ENCODE results near the gene P2RX4. TPM values are rescaled to one million over a fixed set of nuclear protein-coding genes. Genes with fewer than 3 reads are reported as not detected.

P2RX4 gene
- total and polyA plus RNA-seq, 2 of the 8 experiments (the other 6 are each of a cell fraction or from before 2014, with no cell fraction given), result 9.5 to 12.2 TPM

DNA sequence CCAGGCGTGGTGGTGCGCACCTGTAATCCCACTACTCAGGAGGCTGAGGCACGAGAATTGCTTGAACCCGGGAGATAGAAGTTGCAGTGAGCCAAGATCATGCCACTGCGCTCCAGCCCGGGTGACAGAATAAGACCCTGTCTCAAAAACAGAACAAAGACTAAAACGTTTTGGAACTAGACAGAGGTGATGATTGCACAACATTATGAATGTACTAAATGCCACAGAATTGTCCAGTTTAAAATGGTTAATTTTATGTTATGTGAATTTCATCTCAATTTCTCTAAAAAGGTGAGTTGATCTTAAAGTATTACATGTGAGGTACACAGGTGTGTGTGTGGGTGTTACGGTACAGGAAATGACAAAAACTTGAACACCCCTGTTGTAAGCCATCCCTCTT lies 16.5 kb downstream of the P2RX4 start:
- FAIRE-seq (no peak), DNase-seq (ENCODE audit: low read depth in 1 of 2, low spot score in 2 of 2) (no peak)
- Histone ChIP-seq H2BK120ac (replicated peaks; ENCODE audit: low read depth, low read length) (no peak overlapping the region), H3K4me2 (ENCODE audit: insufficient read depth in 1 of 2, low read depth in 2 of 2, low read length in 2 of 2) (no peak overlapping the region), H2BK12ac (ENCODE audit: low read depth, low read length) (no peak overlapping the region), H3K79me2 (ENCODE audit: control insufficient read depth in 1 of 2, insufficient read depth in 2 of 2, low read length in 2 of 2) (no peaks in the 10 kb centered on the region), H3K4ac (replicated peaks; ENCODE audit: insufficient read length, low read depth, low read length) (no peak overlapping the region), H2BK5ac (ENCODE audit: low read depth, low read length) (no peak overlapping the region), H3K27ac (ENCODE audit: low read depth, low read length) (no peak overlapping the region), H3K23ac (ENCODE audit: insufficient read length) (no peak overlapping the region), H4K5ac (ENCODE audit: insufficient read length, low read depth, low read length) (no peak overlapping the region), H4K91ac (replicated peaks; ENCODE audit: insufficient read length, low read length) (no peak overlapping the region), H2BK20ac (ENCODE audit: low read length) (no peak overlapping the region), H2BK15ac (ENCODE audit: low read length) (no peak overlapping the region), H3K36me3 (ENCODE audit: control insufficient read depth in 2 of 4, insufficient read depth in 4 of 4, low read length in 3 of 4) (no peaks in the 10 kb centered on the region), H3K4me3 (ENCODE audit: extremely low read depth in 1 of 4, insufficient read depth in 2 of 4, low read depth in 3 of 4, low read length in 4 of 4) (no peak overlapping the region), H3K14ac (ENCODE audit: insufficient read length) (no peak overlapping the region), H2AFZ (ENCODE audit: low read length) (no peak overlapping the region), H4K20me1 (replicated peaks in 1 of 2; ENCODE audit: control insufficient read depth in 1 of 2, insufficient read depth in 2 of 2, low read length in 2 of 2) (no peaks in the 10 kb centered on the region), H3K9ac (replicated peaks in 1 of 4; ENCODE audit: extremely low read depth in 1 of 4, low read depth in 3 of 4, low read length in 3 of 4) (no peak overlapping the region), H3K56ac (replicated peaks; ENCODE audit: insufficient read length, low read depth, low read length) (no peak overlapping the region), H3K4me1 (replicated peaks in 1 of 4; ENCODE audit: control insufficient read depth in 3 of 4, insufficient read depth in 4 of 4, low read length in 3 of 4) (no peaks in the 10 kb centered on the region), H3K27me3 (replicated peaks in 1 of 4; ENCODE audit: control insufficient read depth in 3 of 4, extremely low read depth in 1 of 4, insufficient read depth in 3 of 4, low read length in 3 of 4) (no peaks in the 10 kb centered on the region), H3K18ac (ENCODE audit: extremely low read depth, low read length) (no peak overlapping the region), H3K9me3 (ENCODE audit: insufficient read depth in 2 of 2, low read depth in 1 of 2, low read length in 1 of 2) (no peaks in the 10 kb centered on the region), H3K79me1 (ENCODE audit: low read depth, low read length) (no peaks in the 10 kb centered on the region), H4K8ac (ENCODE audit: extremely low read depth, insufficient read depth, low read length) (no peak overlapping the region), H2AK5ac (ENCODE audit: low read depth, low read length) (no peak overlapping the region), H3K23me2 (ENCODE audit: low read depth, low read length) (no peaks in the 10 kb centered on the region)
- ChIA-PET POLR2A (ENCODE audit: partially characterized antibody) (no interaction called here), CTCF (ENCODE audit: partially characterized antibody) (interaction anchor here (0.5 to 0.6 kb wide), 2 partner anchors 8 to 710 kb away, joined by 3 to 4 read pairs; no protein-coding TSS in a partner anchor)
- TF ChIP-seq CTBP2 (IDR thresholded peaks at IDR 0.05; ENCODE audit: borderline replicate concordance, insufficient read depth, insufficient read length, low read length) (no peak), ASH2L (IDR thresholded peaks at IDR 0.05; ENCODE audit: low read length) (no peak), JUND (IDR thresholded peaks at IDR 0.05; ENCODE audit: low read length) (no peak), GABPA (IDR thresholded peaks at IDR 0.05; ENCODE audit: borderline replicate concordance, insufficient read depth, low read length) (no peak), SAP30 (IDR thresholded peaks at IDR 0.05; ENCODE audit: insufficient read depth, insufficient replicate concordance, low read length) (no peak)
- WGBS, 2 experiments (ENCODE audit: extremely low coverage in 1 of 2, insufficient coverage in 1 of 2, insufficient read length in 1 of 2, insufficient replicate concordance in 2 of 2, low coverage in 1 of 2, low lambda C conversion rate in 2 of 2, missing lambda C conversion rate in 1 of 2), result 93% methylated on average over 8 of the region's 8 CpGs; no CpG with 5 or more reads in 1 of the 2 experiments
